ENCODE results near the gene FBXL16.

The FBXL16 gene

GRCh38 chr16:676565-676902 is 29.1 kb downstream of the FBXL16 start:
- DNase-seq = no peak

GRCh38 chr16:675884-676564 is 29.6 kb downstream of the FBXL16 start:
- no peak for DNase-seq

DNA sequence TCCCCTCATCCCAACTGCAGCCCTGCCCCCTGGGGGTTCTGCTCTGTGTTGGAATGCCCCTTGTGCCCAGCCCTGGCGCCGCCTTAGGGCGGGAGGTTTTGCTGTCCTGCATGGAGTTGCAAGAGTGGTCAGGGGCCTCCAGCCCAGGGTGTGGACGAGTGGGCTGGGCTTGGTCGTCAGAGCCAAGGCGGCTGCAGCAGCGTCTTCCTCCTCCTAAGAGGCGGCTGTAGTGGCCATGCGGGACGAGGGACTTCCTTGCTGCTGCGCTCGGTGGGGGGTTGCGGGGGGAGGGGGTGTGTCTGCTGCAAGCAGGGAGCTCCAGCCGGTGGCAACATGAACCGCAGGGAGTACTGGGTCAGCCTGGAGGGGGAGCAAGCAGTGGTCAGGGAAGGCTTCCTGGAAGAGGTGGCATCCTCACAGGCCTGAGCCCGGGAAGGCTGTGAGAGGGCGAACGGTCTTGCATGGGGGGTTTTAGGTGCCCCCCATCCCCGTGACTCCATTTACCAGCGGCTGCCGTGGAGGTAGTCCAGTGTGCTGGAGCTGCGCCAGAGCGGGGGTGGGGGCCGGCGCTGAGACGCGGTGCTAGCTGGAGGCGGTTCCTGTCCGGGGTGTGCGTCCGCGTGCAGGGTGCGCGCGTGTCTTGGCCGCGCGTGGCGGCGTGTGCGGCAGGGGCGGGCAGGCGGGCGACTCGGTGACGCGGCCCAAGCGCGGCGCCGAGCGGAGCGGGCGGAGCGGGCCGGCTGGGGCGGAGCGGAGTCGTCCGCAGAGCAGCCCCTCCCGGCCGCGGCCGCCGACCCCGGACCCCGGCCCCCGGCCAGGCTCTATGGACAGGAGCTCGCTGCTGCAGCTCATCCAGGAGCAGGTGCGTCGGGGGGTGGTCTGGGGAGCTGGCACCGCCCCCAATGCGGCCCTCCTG is 30.4 kb downstream of the FBXL16 start, which contains the start of gene RHBDL1:
Gene RHBDL1, plus strand, starts transcription at position 704 of the 916 bp plus-strand sequence. Its CDS starts 120 bp downstream, at position 824.
- DNase-seq = no peak

DNA sequence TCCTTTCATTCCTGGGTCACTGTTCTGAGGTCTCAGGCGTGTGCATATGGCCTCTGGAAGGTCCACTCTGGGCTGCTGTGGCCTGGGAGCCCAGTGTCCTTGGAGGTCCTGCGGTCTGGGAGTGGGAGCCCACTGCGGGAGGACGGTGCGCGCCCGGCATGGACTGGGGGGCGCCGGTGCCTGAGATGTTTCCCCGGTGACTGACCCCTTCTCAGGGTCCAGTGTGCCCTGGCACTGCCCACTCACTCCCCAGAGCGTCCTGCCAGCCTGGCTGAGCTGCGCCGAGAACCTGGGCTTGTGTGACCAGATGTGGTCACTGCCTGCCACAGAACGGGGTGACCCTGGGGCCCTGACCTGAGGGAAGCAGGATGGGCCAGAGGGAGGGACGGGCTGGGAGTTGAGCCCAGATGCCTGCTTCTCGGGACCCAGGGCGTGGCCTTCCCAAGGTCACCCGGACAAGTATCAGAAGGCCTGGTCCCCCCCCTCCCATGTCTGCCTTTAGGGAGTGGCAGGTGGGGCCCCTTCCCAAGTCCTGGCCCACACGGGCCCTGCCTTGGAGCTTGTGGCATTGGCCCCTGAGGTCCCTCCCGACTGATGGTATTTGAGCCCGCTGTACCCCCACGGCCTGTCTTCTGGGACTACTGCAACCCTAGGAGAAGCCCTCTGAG is 31.3 kb downstream of the FBXL16 start:
- DNase-seq = no peak

DNA sequence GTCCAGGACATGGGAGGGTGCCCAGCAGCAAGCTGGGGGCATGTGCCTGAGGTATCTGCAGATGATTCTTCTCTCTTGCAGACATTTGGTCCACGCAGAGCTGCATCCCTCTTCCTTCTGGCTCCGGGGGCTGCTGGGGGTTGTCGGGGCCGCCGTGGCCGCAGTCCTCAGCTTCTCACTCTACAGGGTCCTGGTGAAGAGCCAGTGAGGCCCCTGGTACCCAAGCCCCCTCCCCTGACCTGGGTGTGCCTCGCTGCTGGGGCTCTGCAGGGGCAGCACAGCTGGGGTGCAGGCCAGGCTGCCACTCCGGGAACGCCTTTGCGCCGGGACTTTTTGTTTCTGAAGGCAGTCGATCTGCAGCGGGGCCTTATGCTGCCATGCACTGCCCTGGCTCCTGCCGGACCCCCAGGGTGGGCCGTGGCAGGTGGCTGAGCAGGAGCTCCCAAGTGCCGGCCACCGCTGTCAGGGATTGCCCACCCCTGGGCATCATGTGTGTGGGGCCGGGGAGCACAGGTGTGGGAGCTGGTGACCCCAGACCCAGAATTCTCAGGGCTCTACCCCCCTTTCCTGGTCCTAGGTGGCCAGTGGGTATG is 32.1 kb downstream of the FBXL16 start:
- DNase-seq = no peak

- DNase-seq = no peak
These were observed 32.8 kb downstream of the FBXL16 start for GRCh38 chr16:672851-673250.

DNA sequence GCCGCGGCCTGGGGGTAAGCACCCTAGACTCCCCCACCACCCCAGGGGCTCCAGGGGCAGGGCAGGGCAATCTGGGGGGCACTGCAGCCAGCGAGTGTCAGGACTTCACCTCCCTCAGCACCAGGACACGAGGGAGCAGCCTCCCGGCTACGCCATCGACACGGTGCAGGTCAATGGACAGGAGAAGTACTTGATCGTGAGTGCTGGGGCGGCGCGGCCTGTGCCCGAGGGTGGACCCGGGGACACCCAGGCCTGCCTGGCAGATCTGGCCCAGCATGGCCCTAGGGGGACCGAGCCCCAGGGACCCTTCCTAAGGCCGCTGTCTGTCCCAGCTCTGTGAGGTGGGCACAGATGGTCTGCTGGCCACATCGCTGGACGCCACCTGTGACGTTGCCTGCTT is 33.2 kb downstream of the FBXL16 start:
- DNase-seq = no peak

DNA sequence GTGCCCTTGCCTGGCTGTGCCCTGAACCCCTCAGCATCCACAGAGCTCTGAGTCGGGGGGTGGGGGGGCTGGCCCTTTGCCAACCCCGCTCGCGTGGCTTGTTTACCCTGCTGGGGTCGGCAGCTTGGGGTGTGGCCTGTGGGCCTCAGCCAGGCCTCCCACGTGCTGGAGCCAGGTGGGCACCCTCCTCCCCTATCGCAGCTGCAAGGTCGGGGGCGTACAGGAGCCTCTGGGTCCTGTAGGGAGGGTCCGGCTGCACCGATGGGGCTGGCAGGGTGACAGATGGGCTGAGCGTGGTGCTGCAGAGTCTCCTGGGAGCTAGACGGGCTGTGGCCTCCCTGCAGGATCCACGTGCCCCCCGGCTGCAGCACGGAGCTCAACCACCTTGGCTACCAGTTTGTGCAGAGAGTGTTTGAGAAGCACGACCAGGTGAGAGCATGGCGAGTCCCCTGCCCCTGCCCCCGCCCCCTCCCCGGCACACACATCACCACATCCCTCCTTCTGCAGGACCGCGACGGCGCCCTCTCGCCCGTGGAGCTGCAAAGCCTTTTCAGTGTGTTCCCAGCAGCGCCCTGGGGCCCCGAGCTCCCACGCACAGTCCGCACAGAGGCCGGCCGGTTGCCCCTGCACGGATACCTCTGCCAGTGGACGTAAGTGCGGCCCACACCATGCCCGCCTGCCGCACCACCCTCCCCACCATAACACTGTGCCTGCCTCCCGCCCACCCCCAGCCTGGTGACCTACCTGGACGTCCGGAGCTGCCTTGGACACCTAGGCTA is 34.1 kb downstream of the FBXL16 start:
- DNase-seq = no peak

GRCh38 chr16:670485-671352 is 34.9 kb downstream of the FBXL16 start:
- DNase-seq = no peak

DNA sequence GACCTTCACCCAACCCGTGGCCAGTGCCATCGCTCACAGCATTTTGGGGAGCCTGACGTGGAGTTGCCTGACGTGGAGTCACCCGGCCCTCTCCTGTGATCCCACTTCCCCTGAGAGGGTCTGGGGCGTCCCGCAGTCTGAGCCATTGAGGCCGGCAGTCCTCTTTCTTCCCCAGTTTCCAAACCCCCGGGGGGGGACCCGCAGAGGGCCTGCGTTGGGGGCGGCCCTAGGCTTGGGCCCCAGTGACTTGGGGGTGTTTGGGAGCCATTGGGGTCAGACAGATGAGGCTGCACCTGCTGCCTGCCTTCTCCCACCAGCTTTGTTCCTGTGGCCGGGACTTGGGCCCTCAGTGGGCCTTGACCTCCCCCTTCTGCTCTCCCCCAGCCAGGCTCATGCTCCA is 35.9 kb downstream of the FBXL16 start:
- no peak for DNase-seq

DNA sequence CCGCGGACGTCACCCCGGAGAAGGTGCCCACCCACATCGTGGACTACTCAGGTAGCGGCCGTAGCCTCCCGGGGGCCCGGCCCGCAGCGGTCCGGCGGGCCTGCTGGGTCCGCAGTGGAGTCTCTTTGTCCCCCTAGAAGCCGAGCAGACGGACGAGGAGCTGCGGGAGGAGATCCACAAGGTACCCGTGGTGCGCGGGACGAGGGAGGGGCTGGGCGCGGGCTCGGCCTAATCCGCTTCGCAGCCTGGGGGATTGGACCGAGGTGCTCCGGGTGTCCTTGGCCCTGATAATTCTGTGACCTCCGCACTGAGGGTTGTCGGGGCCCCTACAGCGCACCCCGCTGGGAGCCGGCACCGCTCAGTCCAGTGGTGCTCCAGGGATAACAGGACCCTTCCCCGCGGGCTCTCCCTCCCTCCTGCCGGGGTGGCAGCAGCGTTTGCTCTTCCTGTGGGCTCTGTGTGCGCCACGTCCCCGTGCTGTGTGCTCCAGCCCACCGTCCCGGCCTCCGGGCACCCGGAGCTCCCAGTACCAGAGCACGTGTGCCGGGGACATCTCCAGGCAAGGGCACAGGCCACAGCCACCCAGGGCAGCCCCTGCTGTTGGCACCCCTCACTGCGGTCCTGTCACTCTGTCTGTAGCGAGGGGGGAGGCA is 37.0 kb downstream of the FBXL16 start:
- no peak for DNase-seq

- peak; percentile 93 for DNase-seq
These were observed 37.7 kb downstream of the FBXL16 start, which contains the start of gene RHOT2 for GRCh38 chr16:667780-668518. RHOT2 (plus strand) TSS chr16:668132; CDS start chr16:668200, 68 bp downstream.

DNA sequence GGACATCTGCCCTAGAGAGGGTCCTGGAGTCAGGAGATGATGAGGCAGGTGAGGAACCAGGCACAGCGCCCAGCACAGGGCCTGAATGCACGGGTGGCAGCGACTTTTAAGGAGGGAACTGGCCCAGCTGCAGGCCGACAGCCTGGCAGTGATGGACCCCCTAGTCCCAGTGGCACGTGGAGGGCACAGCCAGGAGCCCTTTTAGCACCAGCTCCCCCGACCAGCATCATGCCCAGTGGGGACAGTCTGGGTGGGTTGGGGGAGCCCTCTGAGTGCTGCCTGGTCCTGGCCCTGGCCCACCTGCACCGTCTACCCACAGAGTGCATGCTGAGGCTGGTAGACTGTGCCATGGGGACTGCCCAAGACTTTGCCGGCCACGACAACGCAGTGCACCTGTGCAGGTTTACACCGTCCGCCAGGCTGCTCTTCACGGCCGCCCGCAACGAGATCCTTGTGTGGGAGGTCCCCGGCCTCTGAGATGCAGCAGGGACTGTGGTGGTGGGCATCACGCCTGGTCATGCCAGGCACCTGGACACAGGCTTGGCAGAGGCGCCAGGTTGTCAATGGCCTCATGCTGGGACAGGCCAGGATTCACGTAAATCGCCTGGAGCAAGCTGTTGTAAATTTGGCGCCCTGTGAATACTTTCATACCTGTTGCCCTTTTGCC is 38.4 kb downstream of the FBXL16 start:
- no peak for DNase-seq

GRCh38 chr16:666572-666971 is 39.0 kb downstream of the FBXL16 start:
- DNase-seq = no peak

- no peak for DNase-seq
These were observed 43.0 kb downstream of the FBXL16 start for GRCh38 chr16:662597-662996.

- DNase-seq = no peak
These were observed 43.5 kb downstream of the FBXL16 start for GRCh38 chr16:662095-662494.

- no peak for DNase-seq
These were observed 44.3 kb downstream of the FBXL16 start for GRCh38 chr16:661184-661821.

- DNase-seq = peak; percentile 69
These were observed 45.0 kb downstream of the FBXL16 start for GRCh38 chr16:660459-661183.

Measured in activated naive CD4-positive, alpha-beta T cell treated with anti-CD3 and anti-CD28 coated beads, Interleukin-2, amount 50 U/mL, for 16 hours (primary cell).